ENCODE results near the gene STRA8. TPM values are rescaled to one million over a fixed set of nuclear protein-coding genes. Genes with fewer than 3 reads are reported as not detected.

Gene STRA8
- total RNA-seq = not detected in 2 replicates

GRCh38 chr7:135233570-135233969 lies at the start of gene STRA8:
Gene STRA8, plus strand, starts transcription at chr7:135233838. Its CDS starts 6,687 bp downstream, at chr7:135240525.

GRCh38 chr7:135211179-135211945 lies 22.3 kb upstream of the STRA8 start, which contains the start of gene WDR91:
Gene WDR91, minus strand, starts transcription at chr7:135211526. Its CDS starts 24 bp downstream, at chr7:135211502.

Other genes starting within 250 kb of the STRA8 start
- gene AGBL3, start 247.3 kb upstream of the STRA8 start, total RNA-seq = 0.71 and 1.4 TPM in 2 replicates
- gene TMEM140, start 85.8 kb upstream of the STRA8 start, total RNA-seq = 9.5 and 14.6 TPM in 2 replicates
- 30.0 and 43.8 TPM in 2 replicates for gene CYREN, start 63.1 kb upstream of the STRA8 start, total RNA-seq
- 4.7 and 5.8 TPM in 2 replicates for gene WDR91, start 22.3 kb upstream of the STRA8 start, total RNA-seq